ENCODE measurements around the gene HPS4.

- no peak for TF ChIP-seq POLR2A (IDR thresholded peaks at IDR 0.05; ENCODE audit: low read length)
- TF ChIP-seq GATA1 (IDR thresholded peaks at IDR 0.05; ENCODE audit: low read depth, low read length): no peak
Measured at GRCh38 chr22:26462051-26462450, 21.5 kb downstream of the HPS4 start.

Measured in erythroblast (primary cell).